Testis (tissue), 2 donors: Measurements from ENCODE around the gene AGPAT2.

Source experiments
- CTCF ChIP-seq, 3 experiments: fragments of 450-650 bp in 2 of 3; fragments of 200-600 bp in 1 of 3; sonication (generic) in 1 of 3; IDR thresholded peaks; one replicate each; pipeline ENCODE4 v1.5.1; 2016 to 2019; ENCODE audit warnings: antibody characterized with exemption in 3 of 3, mild to moderate bottlenecking in 2 of 3, moderate library complexity in 1 of 3
- POLR2A ChIP-seq: fragments of 450-650 bp; IDR thresholded peaks from one replicate; pipeline ENCODE4 v1.6.1; 2017; ENCODE audit warnings: antibody characterized with exemption, mild to moderate bottlenecking, moderate library complexity

GRCh38 chr9:136697146-136697820 lies 10.0 kb upstream of the AGPAT2 start:
- TF ChIP-seq POLR2A (no peak), CTCF (IDR thresholded peaks at IDR 0.05) (no peak)
